Smooth muscle cell (in vitro differentiated cells): ENCODE results near the gene LZTR1. TPM values are rescaled to one million over a fixed set of nuclear protein-coding genes. Genes with fewer than 3 reads are reported as not detected.
"Not testable (repeated sequence)": the region's sequence is repeated elsewhere in the genome, so short reads cannot be mapped to it uniquely, and the experiment has no call there.

Experiments
- DNase-seq: peaks from one replicate; lab custom pipeline; 2025; ENCODE audit not compliant: unreplicated experiment; lab: John Stamatoyannopoulos, UW
- H2AFZ ChIP-seq: fragments of 200-600 bp; sonication (generic); 2 replicates; pipeline ENCODE4 v1.6.0; 2016; ENCODE audit warnings: antibody characterized with exemption, low read depth, mild to moderate bottlenecking
- H3F3A ChIP-seq: fragments of 200-600 bp; sonication (generic); 2 replicates; pipeline ENCODE4 v1.6.0; 2017; ENCODE audit warnings: antibody characterized with exemption, low read depth
- H3K27ac ChIP-seq: fragments of 200-600 bp; sonication (generic); 2 replicates; pipeline ENCODE4 v1.5.1; 2016; ENCODE audit warnings: low read depth, mild to moderate bottlenecking
- H3K27me3 ChIP-seq: fragments of 200-600 bp; sonication (generic); 2 replicates; pipeline ENCODE4 v1.6.1; 2016; ENCODE audit warnings: low read depth, mild to moderate bottlenecking
- H3K36me3 ChIP-seq: fragments of 200-600 bp; sonication (generic); 2 replicates; pipeline ENCODE4 v1.5.1; 2016; ENCODE audit warnings: low read depth
- H3K4me1 ChIP-seq: fragments of 200-600 bp; sonication (generic); 2 replicates; pipeline ENCODE4 v1.5.1; 2016; ENCODE audit warnings: low read depth
- H3K4me2 ChIP-seq: fragments of 200-600 bp; sonication (generic); 2 replicates; pipeline ENCODE4 v1.6.0; 2016; ENCODE audit warnings: mild to moderate bottlenecking
- H3K4me3 ChIP-seq: fragments of 200-600 bp; sonication (generic); 2 replicates; pipeline ENCODE4 v1.5.1; 2016; ENCODE audit warnings: mild to moderate bottlenecking
- H3K79me2 ChIP-seq: fragments of 200-600 bp; sonication (generic); 2 replicates; pipeline ENCODE4 v1.6.0; 2016; ENCODE audit warnings: low read depth, mild to moderate bottlenecking
- H3K9ac ChIP-seq: fragments of 200-600 bp; sonication (generic); 2 replicates; pipeline ENCODE4 v1.6.0; 2016; ENCODE audit warnings: low read depth
- H3K9me3 ChIP-seq: fragments of 200-600 bp; sonication (generic); replicated peaks from 2 replicates; pipeline ENCODE4 v1.5.1; 2016; ENCODE audit warnings: low read depth
- H4K20me1 ChIP-seq: fragments of 200-600 bp; sonication (generic); 2 replicates; pipeline ENCODE4 v1.6.0; 2016; ENCODE audit warnings: low read depth
- CTCF ChIP-seq: fragments of 200-600 bp; sonication (generic); IDR thresholded peaks from 2 replicates; pipeline ENCODE4 v1.5.1; 2017; ENCODE audit warnings: borderline replicate concordance, mild to moderate bottlenecking, antibody characterized with exemption; ENCODE audit not compliant: insufficient read depth, poor library complexity, severe bottlenecking
- WGBS: methylation state at CpG from one replicate; pipeline ENCODE4 v1.1.7; 2016; ENCODE audit warnings: low lambda C conversion rate; 5-methylcytosine and 5-hydroxymethylcytosine counted together
- polyA plus RNA-seq: library from polyadenylated mRNA; unstranded; fragments of >200 nt; fragmentation: Nextera tagmentation; extraction: Ambion mirVana; gene quantifications from 2 replicates; pipeline ENCODE4 v1.2.1, GENCODE V29; 2016
- total RNA-seq: library from RNA; depleted of rRNA; stranded (reverse); fragments of >200 nt; gene quantifications from 2 replicates; pipeline ENCODE4 v1.2.3, GENCODE V29; 2014

LZTR1 gene
- total and polyA plus RNA-seq, 2 experiments from 2014 or later, result 34.2 to 43.9 TPM

GRCh38 chr22:20940904-20941385 lies 41.2 kb upstream of the LZTR1 start:
- H2AFZ ChIP-seq, result no peak overlapping the region
- no peaks in the 10 kb centered on the region for H3K9me3 ChIP-seq
- no peak overlapping the region for H3K4me2 ChIP-seq
- peaks cover 97% of the 10 kb centered on the region for H3K79me2 ChIP-seq
- H3F3A ChIP-seq, result no peaks in the 10 kb centered on the region
- WGBS, result 98% methylated on average over 4 of the region's 4 CpGs
- no peak overlapping the region for H3K4me3 ChIP-seq
- no peaks in the 10 kb centered on the region for H3K27me3 ChIP-seq
- no peak for DNase-seq
- H3K36me3 ChIP-seq, result no peaks in the 10 kb centered on the region
- no peak overlapping the region for H3K9ac ChIP-seq
- no peak for TF ChIP-seq CTCF
- peaks cover 6% of the 10 kb centered on the region for H3K4me1 ChIP-seq
- H4K20me1 ChIP-seq, result peaks cover 98% of the 10 kb centered on the region
- H3K27ac ChIP-seq, result no peak overlapping the region

GRCh38 chr22:20942203-20942902 lies 39.7 kb upstream of the LZTR1 start:
- H2AFZ ChIP-seq, DNase-seq, H3K27me3 ChIP-seq, H3K4me1 ChIP-seq, H3K4me3 ChIP-seq, H3F3A ChIP-seq, H3K9me3 ChIP-seq, H3K27ac ChIP-seq, H3K36me3 ChIP-seq, H3K9ac ChIP-seq, H3K4me2 ChIP-seq: not testable (repeated sequence)
- peaks cover 97% of the 10 kb centered on the region for H3K79me2 ChIP-seq
- WGBS, result 89% methylated on average over 7 of the region's 7 CpGs
- peaks cover 98% of the 10 kb centered on the region for H4K20me1 ChIP-seq

- no peak overlapping the region for H3K4me3 ChIP-seq
- peaks cover 97% of the 10 kb centered on the region for H3K79me2 ChIP-seq
- 97% methylated on average over 8 of the region's 8 CpGs for whole genome bisulfite sequencing
- no peaks in the 10 kb centered on the region for H3K27me3 ChIP-seq
- DNase-seq, result no peak
- no peak overlapping the region for H3K9ac ChIP-seq
- no peaks in the 10 kb centered on the region for H3K36me3 ChIP-seq
- H3K4me1 ChIP-seq, result no peaks in the 10 kb centered on the region
- no peak overlapping the region for H2AFZ ChIP-seq
- H3K9me3 ChIP-seq, result no peaks in the 10 kb centered on the region
- TF ChIP-seq CTCF, result no peak
- H3K27ac ChIP-seq, result no peak overlapping the region
- peaks cover 98% of the 10 kb centered on the region for H4K20me1 ChIP-seq
- no peak overlapping the region for H3K4me2 ChIP-seq
- H3F3A ChIP-seq, result no peaks in the 10 kb centered on the region
Observed at GRCh38 chr22:20943104-20943933, 38.8 kb upstream of the LZTR1 start.

GRCh38 chr22:20944042-20944441 lies 38.1 kb upstream of the LZTR1 start:
- no peaks in the 10 kb centered on the region for H3K27me3 ChIP-seq
- no peak overlapping the region for H3K4me2 ChIP-seq
- no peak overlapping the region for H2AFZ ChIP-seq
- H3K79me2 ChIP-seq, result peaks cover 97% of the 10 kb centered on the region
- no peaks in the 10 kb centered on the region for H3K4me1 ChIP-seq
- H3K9ac ChIP-seq, result no peak overlapping the region
- DNase-seq, result no peak
- WGBS, result 74% methylated on average over 1 of the region's 1 CpG
- H3K4me3 ChIP-seq, result no peak overlapping the region
- no peak overlapping the region for H3K27ac ChIP-seq
- H4K20me1 ChIP-seq, result peaks cover 98% of the 10 kb centered on the region
- no peaks in the 10 kb centered on the region for H3F3A ChIP-seq
- TF ChIP-seq CTCF, result no peak
- H3K9me3 ChIP-seq, result no peaks in the 10 kb centered on the region
- H3K36me3 ChIP-seq, result no peaks in the 10 kb centered on the region
